Hepatocyte (in vitro differentiated cells): ENCODE results near the gene ATP1A3. TPM values are rescaled to one million over a fixed set of nuclear protein-coding genes. Genes with fewer than 3 reads are reported as not detected.

Source experiments
- DNase-seq: peaks from one replicate; pipeline ENCODE4 v3.0.0-alpha.2; 2016; ENCODE audit warnings: low spot score
- H2AFZ ChIP-seq: fragments of 200-600 bp; sonication (generic); 2 replicates; pipeline ENCODE4 v1.6.0; 2016; ENCODE audit warnings: antibody characterized with exemption, mild to moderate bottlenecking
- H3K27ac ChIP-seq: fragments of 200-600 bp; sonication (generic); 2 replicates; pipeline ENCODE4 v1.5.1; 2016; ENCODE audit warnings: mild to moderate bottlenecking
- H3K27me3 ChIP-seq: fragments of 200-600 bp; sonication (generic); 2 replicates; pipeline ENCODE4 v1.6.1; 2016
- H3K36me3 ChIP-seq: fragments of 200-600 bp; sonication (generic); replicated peaks from 2 replicates; pipeline ENCODE4 v1.5.1; 2016; ENCODE audit warnings: low read depth; ENCODE audit not compliant: insufficient read depth
- H3K4me1 ChIP-seq: fragments of 200-600 bp; sonication (generic); 2 replicates; pipeline ENCODE4 v1.5.1; 2016; ENCODE audit warnings: mild to moderate bottlenecking, moderate library complexity; ENCODE audit not compliant: insufficient read depth
- H3K4me2 ChIP-seq: fragments of 200-600 bp; sonication (generic); 2 replicates; pipeline ENCODE4 v1.6.0; 2016
- H3K4me3 ChIP-seq: fragments of 200-600 bp; sonication (generic); 2 replicates; pipeline ENCODE4 v1.5.1; 2016; ENCODE audit warnings: mild to moderate bottlenecking
- H3K79me2 ChIP-seq: fragments of 200-600 bp; sonication (generic); 2 replicates; pipeline ENCODE4 v1.6.0; 2017; ENCODE audit warnings: mild to moderate bottlenecking
- H3K9me2 ChIP-seq: fragments of 200-600 bp; sonication (generic); replicated peaks from 2 replicates; pipeline ENCODE4 v1.6.0; 2017; ENCODE audit warnings: mild to moderate bottlenecking; ENCODE audit not compliant: insufficient read depth
- H3K9me3 ChIP-seq: fragments of 200-600 bp; sonication (generic); 2 replicates; pipeline ENCODE4 v1.5.1; 2016; ENCODE audit warnings: low read depth, mild to moderate bottlenecking
- H4K20me1 ChIP-seq: fragments of 200-600 bp; sonication (generic); 2 replicates; pipeline ENCODE4 v1.6.0; 2016; ENCODE audit warnings: mild to moderate bottlenecking; ENCODE audit not compliant: insufficient read depth, poor library complexity, severe bottlenecking
- CTCF ChIP-seq: fragments of 200-600 bp; sonication (generic); IDR thresholded peaks from 2 replicates; pipeline ENCODE4 v1.5.1; 2016; ENCODE audit warnings: antibody characterized with exemption, mild to moderate bottlenecking; ENCODE audit not compliant: poor library complexity
- EZH2 ChIP-seq: fragments of 200-600 bp; sonication (generic); IDR thresholded peaks from 2 replicates; pipeline ENCODE4 v1.6.1; 2016; ENCODE audit warnings: antibody characterized with exemption, mild to moderate bottlenecking, borderline replicate concordance
- EZH2phosphoT487 ChIP-seq: fragments of 200-600 bp; sonication (generic); IDR thresholded peaks from one replicate; pipeline ENCODE4 v1.6.1; 2018; ENCODE audit warnings: antibody characterized with exemption, mild to moderate bottlenecking, low read depth, moderate library complexity; ENCODE audit not compliant: unreplicated experiment, severe bottlenecking
- WGBS: methylation state at CpG from one replicate; pipeline ENCODE4 v1.1.6; 2016; ENCODE audit warnings: low lambda C conversion rate; ENCODE audit errors: missing lambda C conversion rate; 5-methylcytosine and 5-hydroxymethylcytosine counted together
- polyA plus RNA-seq: library from polyadenylated mRNA; unstranded; fragments of >200 nt; fragmentation: Nextera tagmentation; extraction: Ambion mirVana; gene quantifications from 2 replicates; pipeline ENCODE4 v1.2.1, GENCODE V29; 2016
- total RNA-seq: library from RNA; depleted of rRNA; stranded (reverse); fragments of >200 nt; gene quantifications from 2 replicates; pipeline ENCODE4 v1.2.3, GENCODE V29; 2014

The ATP1A3 gene
- total and polyA plus RNA-seq, 2 experiments from 2014 or later = 0.03 to 0.82 TPM

- whole genome bisulfite sequencing = 41% methylated on average over 13 of the region's 27 CpGs
- TF ChIP-seq EZH2phosphoT487 = no peak
- TF ChIP-seq EZH2 = no peak
- no peak for TF ChIP-seq CTCF
- peaks cover 90% of the 10 kb centered on the region for H3K27me3 ChIP-seq
Measured at GRCh38 chr19:41926028-41926762, 67.8 kb downstream of the ATP1A3 start.

GRCh38 chr19:41925208-41926003, 68.6 kb downstream of the ATP1A3 start:
- no peak for TF ChIP-seq EZH2phosphoT487
- DNase-seq = no peak
- H3K9me3 ChIP-seq = no peaks in the 10 kb centered on the region

More at GRCh38 chr19:41926028-41926762, 67.8 kb downstream of the ATP1A3 start:
- Histone ChIP-seq H3K9me2 (no peaks in the 10 kb centered on the region), H3K79me2 (no peaks in the 10 kb centered on the region), H2AFZ (no peak overlapping the region), H3K4me3 (no peak overlapping the region), H3K4me2 (no peak overlapping the region), H3K9me3 (no peaks in the 10 kb centered on the region), H4K20me1 (no peaks in the 10 kb centered on the region), H3K27ac (no peak overlapping the region), H3K4me1 (peaks cover 11% of the 10 kb centered on the region), H3K36me3 (no peaks in the 10 kb centered on the region)
- no peak for DNase-seq

GRCh38 chr19:41924151-41925145, 69.6 kb downstream of the ATP1A3 start:
- Histone ChIP-seq H3K27ac (no peak overlapping the region), H3K9me2 (no peaks in the 10 kb centered on the region), H2AFZ (no peak overlapping the region), H3K9me3 (no peaks in the 10 kb centered on the region), H3K27me3 (peaks cover 83% of the 10 kb centered on the region), H3K36me3 (no peaks in the 10 kb centered on the region), H3K4me3 (no peak overlapping the region), H3K4me2 (no peak overlapping the region), H3K79me2 (no peaks in the 10 kb centered on the region), H3K4me1 (peaks cover 11% of the 10 kb centered on the region), H4K20me1 (no peaks in the 10 kb centered on the region)
- TF ChIP-seq EZH2 = no peak
- 53% methylated on average over 13 of the region's 13 CpGs for WGBS
- DNase-seq = no peak

More at GRCh38 chr19:41925208-41926003, 68.6 kb downstream of the ATP1A3 start:
- no peaks in the 10 kb centered on the region for H3K9me2 ChIP-seq
- H4K20me1 ChIP-seq = no peaks in the 10 kb centered on the region
- no peaks in the 10 kb centered on the region for H3K36me3 ChIP-seq
- no peak overlapping the region for H3K27ac ChIP-seq
- H3K27me3 ChIP-seq = peaks cover 90% of the 10 kb centered on the region
- H2AFZ ChIP-seq = no peak overlapping the region
- WGBS = 57% methylated on average over 7 of the region's 7 CpGs
- no peak overlapping the region for H3K4me3 ChIP-seq
- peaks cover 11% of the 10 kb centered on the region for H3K4me1 ChIP-seq
- H3K4me2 ChIP-seq = no peak overlapping the region
- H3K79me2 ChIP-seq = no peaks in the 10 kb centered on the region

- Histone ChIP-seq H4K20me1 (no peaks in the 10 kb centered on the region), H3K4me3 (no peak overlapping the region), H3K79me2 (no peaks in the 10 kb centered on the region), H3K4me1 (peaks cover 5% of the 10 kb centered on the region), H3K36me3 (no peaks in the 10 kb centered on the region), H3K9me2 (no peaks in the 10 kb centered on the region), H3K4me2 (no peak overlapping the region), H2AFZ (no peak overlapping the region), H3K27me3 (peaks cover 75% of the 10 kb centered on the region), H3K9me3 (no peaks in the 10 kb centered on the region), H3K27ac (no peak overlapping the region)
- TF ChIP-seq EZH2 = no peak
- no peak for TF ChIP-seq EZH2phosphoT487
- TF ChIP-seq CTCF = no peak
- WGBS = 63% methylated on average over 4 of the region's 6 CpGs
- no peak for DNase-seq
Measured at GRCh38 chr19:41923045-41923788, 70.8 kb downstream of the ATP1A3 start.
